Superior temporal gyrus (tissue), 1 donor: ENCODE measurements around the gene CYTH4.

Source experiments
- DNase-seq: peaks from one replicate; pipeline ENCODE4 v3.0.0-alpha.2; 2016; ENCODE audit errors: extremely low spot score

CYTH4 gene

GRCh38 chr22:37290737-37291136 is 8.4 kb downstream of the CYTH4 start:
- DNase-seq: no peak

DNA sequence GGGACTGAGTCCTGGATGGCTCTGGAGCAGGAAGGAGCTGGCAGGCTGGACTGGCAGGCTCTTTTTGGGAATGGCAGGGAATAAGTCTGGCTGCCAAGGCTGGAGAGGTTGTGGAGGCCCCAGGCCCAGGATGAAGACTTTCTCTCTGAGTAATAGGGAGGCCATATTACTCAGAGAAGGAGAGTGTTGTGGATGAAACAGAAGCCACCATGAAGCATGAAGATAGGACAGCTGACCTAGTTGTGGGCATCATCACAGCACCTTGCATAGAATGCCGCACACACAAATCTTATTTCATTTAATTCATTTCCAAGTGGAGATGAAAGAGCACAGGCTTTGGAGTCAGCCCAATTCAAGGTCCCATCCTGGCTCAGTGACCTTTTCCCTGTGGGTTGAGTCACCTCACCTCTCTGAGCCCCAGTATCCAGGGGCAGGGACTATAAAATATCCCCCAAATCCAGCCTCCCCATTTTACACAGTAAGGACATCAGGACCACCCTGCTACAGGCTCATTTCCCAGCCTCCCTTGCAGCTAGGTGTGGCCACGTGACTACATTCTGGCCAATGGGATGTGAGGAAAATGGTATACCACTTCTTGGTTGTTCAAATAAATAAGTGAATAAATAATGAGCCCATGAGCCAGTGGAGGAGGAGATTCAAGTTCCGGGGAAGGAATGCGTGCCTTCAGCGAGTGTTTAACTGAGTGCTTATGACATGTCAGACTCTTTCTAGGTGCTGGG is 9.4 kb downstream of the CYTH4 start:
- DNase-seq: no peak

DNA sequence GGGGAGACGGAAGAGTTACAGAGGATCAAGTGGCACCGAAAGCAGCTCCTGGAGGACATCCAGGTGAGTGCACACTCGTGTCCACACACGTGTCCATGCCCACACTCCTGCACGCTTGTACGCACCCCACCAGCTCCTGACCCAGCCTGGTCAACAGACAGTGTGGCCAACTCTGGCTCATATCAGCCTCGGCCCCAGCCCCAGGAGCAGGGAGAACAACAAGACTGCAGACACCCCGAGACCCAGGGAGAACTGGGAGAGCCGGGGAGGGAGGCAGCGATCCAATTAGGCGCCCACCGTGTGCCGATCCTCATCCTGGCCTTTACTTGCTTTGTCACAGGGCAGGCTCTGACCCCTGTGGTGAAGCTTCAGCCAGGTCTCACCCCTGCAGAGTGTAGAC is 10.3 kb downstream of the CYTH4 start:
- DNase-seq: no peak

GRCh38 chr22:37293172-37293571 is 10.9 kb downstream of the CYTH4 start:
- no peak for DNase-seq

DNA sequence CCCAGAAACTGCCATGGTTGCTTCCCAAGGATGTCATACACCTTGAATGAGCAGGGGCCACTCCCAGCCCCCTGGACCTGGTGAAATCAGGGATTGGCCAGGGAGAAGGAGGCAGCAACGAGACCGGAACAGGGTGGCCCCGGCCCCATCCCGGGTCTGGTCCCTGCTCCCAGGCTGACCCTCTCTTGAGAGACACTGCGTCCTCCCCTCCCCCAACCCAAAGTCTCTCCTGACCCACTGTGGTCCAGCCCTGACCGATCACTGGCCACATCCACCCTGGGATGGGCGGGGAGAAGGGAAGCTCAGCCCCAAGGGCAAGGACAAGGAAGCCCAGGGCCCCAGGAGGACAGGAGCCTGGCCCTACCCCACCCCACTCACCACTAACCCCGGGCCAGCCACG is 12.4 kb downstream of the CYTH4 start:
- DNase-seq: no peak

DNA sequence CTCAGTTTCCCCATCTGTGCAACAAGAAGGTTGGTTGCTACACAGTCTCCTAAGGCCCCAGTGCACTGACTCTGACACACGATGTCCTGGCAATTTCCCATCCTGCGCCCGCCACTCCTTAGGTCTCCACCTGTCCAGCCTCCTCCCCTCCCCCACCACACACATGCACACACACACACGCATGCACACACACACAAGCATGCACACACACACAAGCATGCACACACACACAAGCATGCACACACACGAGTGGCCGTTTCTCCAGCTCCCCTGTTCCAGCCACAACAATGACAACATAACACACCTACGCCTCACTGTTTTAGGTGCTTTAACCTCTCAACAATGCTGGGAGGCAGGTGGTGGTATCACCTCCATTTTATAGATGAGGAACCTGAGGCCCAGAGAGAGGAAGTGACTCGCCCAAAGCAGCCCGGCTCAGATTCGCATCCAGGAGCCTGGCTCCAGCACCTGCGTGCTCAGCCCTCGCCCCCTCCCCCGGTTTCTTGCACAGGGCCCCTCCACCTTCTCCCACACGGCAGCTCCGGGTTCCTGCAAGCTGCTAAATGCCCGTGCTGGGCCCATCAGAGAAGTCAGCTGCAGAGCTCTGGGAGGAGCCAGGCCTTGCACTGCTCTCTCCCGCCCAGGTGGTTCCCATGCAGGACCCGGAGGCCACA is 13.0 kb downstream of the CYTH4 start:
- no peak for DNase-seq

GRCh38 chr22:37295946-37296345 is 13.6 kb downstream of the CYTH4 start:
- no peak for DNase-seq

DNA sequence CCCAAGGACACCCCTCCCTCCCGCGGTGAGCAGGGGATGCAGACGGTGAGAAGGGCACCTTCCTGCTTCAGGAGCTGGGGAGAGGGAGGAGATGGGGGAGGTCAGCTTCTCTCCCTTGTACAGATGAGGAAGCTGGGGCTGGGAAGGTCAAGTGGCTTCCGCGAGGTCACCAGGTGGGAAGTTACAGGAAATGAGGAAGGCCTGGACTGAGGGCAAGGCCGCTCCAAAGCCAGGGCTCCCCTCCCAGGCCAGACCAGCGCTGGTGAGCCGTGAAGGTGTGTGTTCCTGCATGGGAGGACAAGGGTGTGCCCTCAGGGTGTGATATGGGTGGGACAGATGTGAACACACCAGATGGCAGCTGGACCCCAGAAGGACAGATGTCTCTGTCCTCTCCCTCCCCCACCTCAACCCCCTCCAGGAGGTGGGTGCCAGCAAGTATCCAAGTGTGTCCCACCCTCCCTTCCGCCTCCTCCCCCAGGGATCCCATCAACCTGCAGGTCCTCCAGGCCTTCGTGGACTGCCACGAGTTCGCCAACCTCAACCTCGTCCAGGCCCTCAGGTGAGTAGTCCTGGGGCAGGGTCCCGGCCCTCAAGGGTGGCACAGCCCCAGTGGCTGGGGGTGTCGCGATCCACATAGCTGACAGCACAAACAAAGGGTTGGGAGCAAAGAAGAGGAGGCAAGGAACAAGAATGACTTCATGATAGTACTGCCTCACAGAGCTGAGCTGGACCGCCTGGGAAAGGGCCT is 16.6 kb downstream of the CYTH4 start:
- DNase-seq: no peak

DNA sequence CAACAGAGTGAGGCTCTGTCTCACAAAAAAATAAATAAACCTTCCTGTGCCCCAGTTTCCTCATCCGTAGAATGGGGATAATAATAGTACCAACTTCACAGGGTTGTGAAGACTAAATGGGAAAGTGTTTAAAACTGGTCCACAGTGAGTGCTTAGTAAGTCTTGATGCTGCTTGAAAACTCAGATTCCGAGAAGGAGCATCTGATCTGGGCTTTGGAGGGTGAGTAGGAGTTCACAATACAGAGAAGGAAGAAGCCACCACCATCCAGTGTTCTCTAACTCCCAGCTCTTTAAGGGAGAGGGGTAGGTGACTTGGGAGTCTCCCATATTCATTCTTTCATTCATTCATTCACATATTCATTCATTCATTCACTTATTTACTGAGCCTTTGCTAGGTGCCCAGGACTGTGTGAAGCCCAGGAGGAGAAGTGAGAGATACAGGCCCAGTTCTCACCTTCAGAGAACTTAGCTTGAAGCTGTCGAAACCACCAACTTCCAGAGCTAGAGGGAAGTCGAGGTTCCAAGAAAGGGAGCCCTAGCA is 17.7 kb downstream of the CYTH4 start:
- no peak for DNase-seq

DNA sequence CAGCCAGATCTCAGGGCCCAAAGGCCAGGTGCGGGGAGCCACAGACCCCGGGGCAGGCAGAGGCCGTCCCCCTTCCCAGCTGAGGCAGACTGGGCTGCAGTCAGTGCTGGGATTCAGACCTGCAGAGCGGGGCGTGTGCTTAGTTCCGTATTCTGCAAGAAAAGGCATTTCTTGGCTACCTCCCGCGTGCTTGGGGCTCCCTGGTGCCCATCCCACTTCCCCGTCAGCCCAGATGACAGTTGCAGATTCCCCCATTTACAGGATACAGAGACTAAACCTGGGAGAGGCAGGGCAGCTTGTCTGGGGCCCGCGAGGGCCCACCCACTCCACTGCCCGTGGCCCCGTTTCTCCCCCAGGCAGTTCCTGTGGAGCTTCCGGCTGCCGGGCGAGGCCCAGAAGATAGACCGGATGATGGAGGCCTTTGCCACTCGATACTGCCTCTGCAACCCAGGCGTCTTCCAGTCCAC is 18.3 kb downstream of the CYTH4 start:
- no peak for DNase-seq

- DNase-seq: no peak
Observed at GRCh38 chr22:37301144-37301830, 19.0 kb downstream of the CYTH4 start.

DNA sequence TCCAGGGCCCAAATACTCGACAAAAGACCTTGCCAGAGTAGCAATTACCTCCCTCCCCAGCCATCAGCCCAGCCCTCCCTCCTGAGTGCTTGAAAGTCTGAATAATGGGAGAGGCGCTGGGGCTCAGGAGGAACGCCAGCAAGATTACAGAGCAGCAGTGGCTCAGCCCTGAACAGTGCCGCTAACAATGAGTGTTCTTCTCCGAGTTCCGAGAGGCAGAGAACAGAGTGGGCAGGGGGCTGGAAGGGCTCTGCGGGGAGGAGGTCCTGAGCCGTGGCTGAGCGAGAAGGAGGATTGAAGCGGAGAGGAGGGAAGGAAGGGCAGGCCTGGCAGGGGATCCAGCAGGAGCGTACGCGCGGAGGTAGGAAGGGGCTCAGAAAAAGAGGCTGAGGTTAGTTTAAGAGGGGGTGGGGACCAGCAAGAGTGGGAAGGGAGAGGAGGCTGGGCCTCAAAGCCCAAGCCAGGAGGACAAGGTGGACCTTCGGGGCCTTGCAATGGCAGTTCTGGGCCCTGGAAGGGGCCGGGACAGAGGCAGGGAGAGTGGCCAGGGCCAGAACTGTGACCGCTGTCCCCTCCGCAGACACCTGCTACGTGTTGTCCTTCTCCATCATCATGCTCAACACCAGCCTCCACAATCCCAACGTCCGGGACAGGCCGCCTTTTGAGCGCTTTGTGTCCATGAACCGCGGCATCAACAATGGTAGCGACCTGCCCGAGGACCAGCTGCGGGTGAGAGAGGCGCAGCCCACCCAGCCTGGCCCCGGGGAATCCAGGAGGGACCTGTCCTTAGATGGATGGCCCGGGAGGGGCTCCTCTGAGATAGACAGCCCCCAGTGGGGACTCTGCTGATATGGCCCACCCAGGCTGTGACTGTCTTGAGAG is 20.6 kb downstream of the CYTH4 start:
- no peak for DNase-seq

DNA sequence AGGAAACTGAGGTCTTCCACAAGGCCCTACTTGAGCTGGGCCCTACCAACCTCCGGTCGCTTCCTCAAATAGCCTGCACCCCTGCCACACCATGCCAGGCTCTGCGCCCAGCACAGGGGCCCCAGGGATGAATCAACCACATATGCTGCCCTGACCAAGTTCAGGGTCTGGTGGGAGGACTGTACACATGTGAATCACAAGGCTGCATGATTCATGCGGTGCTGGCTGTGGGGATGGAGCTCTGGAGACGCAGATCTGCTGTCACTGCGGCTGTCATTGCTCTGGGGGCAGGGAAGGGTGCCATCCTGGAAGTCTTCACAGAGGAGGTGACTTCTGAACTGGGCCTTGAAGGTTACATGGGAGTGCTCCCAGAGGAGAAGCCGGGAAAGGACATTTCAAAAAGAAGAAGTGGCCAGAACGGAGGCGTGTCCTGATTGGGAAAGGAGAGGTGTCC is 21.5 kb downstream of the CYTH4 start:
- DNase-seq: no peak

- DNase-seq: no peak
Observed at GRCh38 chr22:37304595-37305343, 22.5 kb downstream of the CYTH4 start.

DNA sequence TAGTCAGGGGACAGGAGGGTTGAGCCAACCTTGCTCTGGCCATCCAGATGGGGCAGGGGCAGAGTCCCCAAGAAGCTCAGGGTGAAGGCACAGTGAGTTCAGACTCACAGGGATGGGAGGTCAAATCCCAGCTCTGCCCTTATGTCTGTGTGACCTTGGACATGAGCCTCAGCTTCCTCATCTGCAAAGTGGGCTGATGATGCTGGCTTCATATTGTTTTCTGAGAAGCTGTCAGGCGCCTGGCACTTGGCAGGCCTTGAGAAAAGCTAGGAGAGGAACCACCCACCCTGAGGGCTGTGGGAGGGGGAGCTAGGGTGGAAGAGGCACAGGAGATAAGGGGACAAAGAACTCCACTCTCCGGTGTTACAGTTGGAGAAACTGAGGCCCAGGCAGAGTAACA is 23.6 kb downstream of the CYTH4 start:
- no peak for DNase-seq

DNA sequence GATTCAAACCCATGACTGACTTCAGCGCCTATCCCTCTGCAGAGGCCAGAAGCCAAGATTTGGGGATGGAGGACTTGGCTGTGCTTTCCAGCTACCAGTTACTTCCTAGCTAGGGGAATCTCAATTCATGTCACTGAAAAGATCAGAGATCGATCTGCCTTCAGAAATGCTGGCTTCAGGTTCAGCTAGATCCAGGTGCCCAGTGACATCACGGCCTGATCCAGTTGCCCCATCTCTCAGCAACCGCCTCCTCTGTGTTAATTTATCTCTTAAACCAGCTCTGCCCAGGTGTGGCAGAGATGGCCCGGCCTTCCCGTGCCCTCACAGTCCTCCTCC is 24.2 kb downstream of the CYTH4 start:
- DNase-seq: no peak

GRCh38 chr22:37308385-37309200 is 26.3 kb downstream of the CYTH4 start:
- DNase-seq: no peak

DNA sequence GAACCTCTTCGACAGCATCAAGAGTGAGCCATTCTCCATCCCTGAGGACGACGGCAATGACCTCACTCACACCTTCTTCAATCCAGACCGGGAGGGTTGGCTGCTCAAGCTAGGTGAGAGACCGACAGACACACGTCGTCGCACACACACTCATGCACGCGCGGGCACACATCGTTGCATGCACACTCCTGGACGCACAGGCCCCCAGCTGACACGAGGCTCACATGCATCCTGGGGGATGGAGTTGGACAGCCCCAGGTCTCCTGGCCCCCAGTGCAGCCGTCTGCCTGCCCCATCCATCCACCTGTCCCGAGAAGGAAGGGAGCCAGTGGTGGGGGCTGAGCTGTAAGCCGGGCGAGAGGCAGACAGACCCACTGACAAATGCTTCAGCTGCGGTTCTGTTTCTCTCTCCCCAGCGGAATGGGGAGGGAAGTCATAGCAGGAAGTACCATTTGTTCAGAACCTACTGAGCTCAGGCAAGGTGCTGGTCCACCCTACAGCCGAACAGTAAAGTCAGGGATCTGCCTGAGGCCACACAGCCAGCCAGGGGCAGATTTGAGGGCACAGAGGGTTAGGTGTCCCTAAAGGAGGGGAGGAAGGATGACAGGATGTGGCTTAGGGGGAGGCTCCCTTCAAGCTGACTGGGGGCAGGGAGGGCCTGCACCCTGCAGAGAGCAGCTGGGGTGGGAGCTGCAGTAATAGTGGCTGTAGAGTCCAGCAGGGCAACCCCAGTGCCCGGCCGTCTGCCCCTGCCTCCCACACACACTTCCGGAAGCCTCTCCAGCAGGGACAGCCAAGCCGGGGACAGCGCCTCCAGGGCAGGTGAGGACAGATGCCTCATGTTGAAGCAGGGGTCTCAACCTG is 27.1 kb downstream of the CYTH4 start:
- no peak for DNase-seq
